KOPT-K1 (cell line): ENCODE data around the gene SPRR5.

ENCODE experiments used
- H3K27ac ChIP-seq: fragments of 200-600 bp; sonication (generic); 2 replicates; pipeline ENCODE4 v1.5.1; 2016; ENCODE audit warnings: antibody characterized with exemption, mild to moderate bottlenecking, low read depth, low read length; ENCODE audit not compliant: poor library complexity, severe bottlenecking
- H3K36me3 ChIP-seq: fragments of 200-600 bp; sonication (generic); 2 replicates; pipeline ENCODE4 v1.5.1; 2017; ENCODE audit warnings: antibody characterized with exemption, mild to moderate bottlenecking, low read length, moderate library complexity; ENCODE audit not compliant: insufficient read depth
- H3K9me3 ChIP-seq: fragments of 200-600 bp; sonication (generic); 2 replicates; pipeline ENCODE4 v1.5.1; 2017; ENCODE audit warnings: antibody characterized with exemption, low read length, mild to moderate bottlenecking; ENCODE audit not compliant: insufficient read depth, poor library complexity, severe bottlenecking

SPRR5 gene

DNA sequence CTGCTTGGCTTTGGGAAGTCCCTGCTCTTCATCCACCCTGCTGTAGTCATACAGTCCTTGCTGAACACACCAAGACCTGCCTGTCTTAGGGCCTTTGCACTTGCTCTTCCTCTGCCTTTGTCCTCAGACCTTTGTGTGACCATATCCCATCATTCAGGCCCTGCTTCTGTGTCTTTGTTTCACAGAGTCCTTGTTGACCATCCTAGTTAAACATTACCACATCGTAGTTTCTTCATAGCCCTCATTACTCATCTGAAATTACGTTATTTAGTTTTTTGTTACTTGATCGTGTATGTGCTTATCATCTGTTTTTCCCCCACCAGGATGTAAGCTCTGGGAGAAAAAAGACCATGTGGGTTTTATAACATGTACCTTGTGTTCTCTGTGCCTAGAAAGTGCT is 18.3 kb upstream of the SPRR5 start:
- no peaks in the 10 kb centered on the region for H3K36me3 ChIP-seq
- no peaks in the 10 kb centered on the region for H3K9me3 ChIP-seq
- H3K27ac ChIP-seq, result no peak overlapping the region

DNA sequence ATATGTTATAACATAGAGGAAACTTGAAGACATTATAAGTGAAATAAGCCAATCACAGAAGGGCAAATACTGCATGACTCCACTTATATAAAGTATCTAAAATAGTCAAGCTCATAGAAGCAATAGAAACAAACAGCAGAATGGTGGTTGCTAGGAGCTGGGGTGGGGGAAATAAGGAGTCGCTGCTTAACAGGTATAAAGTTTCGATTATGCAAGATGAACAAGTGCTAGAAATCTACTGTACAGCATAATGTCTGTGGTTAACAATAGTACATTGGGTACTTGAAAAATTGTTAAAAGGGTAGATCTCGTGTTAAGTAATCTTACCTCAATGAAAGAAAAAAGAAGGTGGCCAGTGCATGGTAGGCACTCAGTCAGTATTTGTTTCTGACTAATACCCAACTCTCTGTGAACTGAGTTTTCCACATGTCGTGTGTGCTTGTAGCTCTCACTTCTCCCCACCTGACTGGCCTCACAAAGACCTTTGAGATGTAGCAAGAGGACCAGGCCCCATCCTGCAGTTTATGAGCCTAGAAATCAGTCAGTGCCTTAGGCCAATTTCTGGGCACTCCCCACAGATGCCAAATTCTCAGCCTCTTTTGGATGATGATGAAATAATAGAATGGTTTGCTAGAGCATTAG is 14.7 kb upstream of the SPRR5 start:
- Histone ChIP-seq H3K9me3 (no peaks in the 10 kb centered on the region), H3K27ac (no peak overlapping the region), H3K36me3 (no peaks in the 10 kb centered on the region)

- Histone ChIP-seq H3K36me3 (no peaks in the 10 kb centered on the region), H3K9me3 (no peaks in the 10 kb centered on the region), H3K27ac (no peak overlapping the region)
Observed at GRCh38 chr1:152933196-152933595, 13.8 kb upstream of the SPRR5 start.

DNA sequence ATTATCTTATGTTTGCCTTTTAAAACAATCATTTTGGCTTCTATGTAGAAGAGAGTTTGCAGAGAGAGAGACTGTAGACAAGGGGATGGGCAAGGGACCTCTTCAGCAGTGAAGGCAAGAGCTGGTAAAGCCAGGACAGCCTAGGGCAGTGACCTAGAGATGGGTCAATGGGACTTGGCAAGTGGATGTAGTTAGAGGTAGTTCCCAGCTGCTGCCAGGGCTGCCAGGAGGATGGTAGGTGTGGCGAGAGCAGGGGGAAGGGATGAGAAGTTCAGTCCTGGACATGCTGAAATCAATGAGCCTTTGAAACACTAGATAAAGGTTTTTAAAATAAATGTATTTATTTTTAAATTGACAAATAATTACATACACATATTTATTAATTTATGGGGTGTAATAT is 6.4 kb upstream of the SPRR5 start:
- Histone ChIP-seq H3K36me3 (no peaks in the 10 kb centered on the region), H3K9me3 (no peaks in the 10 kb centered on the region), H3K27ac (no peak overlapping the region)

DNA sequence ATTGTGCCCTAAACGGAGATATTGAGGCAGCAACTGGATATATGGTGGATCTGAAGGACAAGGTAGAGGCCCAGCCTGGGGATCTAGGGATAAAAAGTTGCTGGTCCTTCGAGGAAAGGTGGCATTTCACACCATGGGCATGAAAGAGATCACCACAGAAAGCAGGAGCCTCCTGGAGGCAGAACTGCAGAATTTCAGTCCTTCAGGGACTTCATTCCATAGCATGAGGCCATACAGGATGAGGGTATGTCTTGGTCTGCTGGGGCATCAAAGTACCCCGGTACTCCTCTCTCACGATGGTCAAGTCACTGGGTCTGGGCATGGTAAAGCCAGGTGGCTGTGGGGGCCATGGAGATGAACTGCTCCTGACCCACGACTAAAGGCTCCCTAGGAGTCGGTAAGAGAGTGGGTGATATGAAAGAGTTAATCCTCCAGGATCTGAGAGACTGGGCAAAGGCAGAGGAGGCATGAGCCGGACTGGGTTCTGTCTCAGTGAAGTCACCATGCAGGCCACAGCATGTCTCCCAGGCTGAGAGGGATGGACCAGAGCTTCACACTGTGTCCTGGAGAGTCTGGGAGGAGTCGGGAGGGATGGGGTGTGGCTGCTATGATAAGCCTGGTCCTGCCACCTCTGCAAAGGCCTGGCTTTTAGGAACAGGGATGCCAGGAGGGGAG is 5.8 kb upstream of the SPRR5 start:
- Histone ChIP-seq H3K9me3 (no peaks in the 10 kb centered on the region), H3K27ac (no peak overlapping the region), H3K36me3 (no peaks in the 10 kb centered on the region)

DNA sequence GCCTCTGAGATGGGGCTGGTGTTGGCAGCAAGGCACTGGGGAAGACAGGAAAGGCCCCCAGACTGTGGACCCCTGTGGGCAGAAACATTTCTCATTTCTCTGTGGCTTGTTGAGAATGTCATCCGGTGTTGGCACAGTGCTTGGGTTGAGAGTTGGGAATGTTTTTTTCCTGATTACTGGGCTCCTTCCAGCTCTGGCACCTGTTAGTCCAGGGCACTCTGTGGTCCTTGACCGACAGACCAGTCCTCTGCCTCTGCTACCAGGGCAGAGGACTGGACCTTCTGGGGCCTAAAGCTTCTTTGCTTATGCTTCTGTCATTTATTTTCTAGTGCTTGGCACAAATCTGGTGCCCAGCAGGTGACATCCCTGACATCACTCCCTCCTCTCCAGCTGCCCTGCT is 4.8 kb upstream of the SPRR5 start:
- Histone ChIP-seq H3K27ac (no peak overlapping the region), H3K36me3 (no peaks in the 10 kb centered on the region), H3K9me3 (no peaks in the 10 kb centered on the region)

DNA sequence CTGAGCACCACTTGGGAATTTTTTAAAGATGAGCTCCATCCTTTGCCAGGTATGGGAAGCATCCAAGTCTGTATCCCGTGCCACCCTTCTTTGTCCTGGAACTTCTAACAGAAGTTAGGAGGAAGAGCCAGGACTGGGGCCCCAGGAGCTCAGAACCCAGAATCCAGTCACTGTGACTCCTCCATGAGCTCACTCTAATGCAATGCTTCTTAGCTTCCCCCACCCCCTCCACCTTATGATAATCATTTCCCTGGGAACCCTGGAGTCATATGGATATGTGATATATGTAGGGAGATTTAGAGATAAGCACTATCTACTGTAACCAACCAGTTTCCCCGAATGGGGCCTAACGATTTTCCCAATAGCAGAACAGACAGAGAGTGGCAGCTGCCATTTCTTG is 758 bp upstream of the SPRR5 start:
- Histone ChIP-seq H3K36me3 (no peaks in the 10 kb centered on the region), H3K27ac (no peak overlapping the region), H3K9me3 (no peaks in the 10 kb centered on the region)

DNA sequence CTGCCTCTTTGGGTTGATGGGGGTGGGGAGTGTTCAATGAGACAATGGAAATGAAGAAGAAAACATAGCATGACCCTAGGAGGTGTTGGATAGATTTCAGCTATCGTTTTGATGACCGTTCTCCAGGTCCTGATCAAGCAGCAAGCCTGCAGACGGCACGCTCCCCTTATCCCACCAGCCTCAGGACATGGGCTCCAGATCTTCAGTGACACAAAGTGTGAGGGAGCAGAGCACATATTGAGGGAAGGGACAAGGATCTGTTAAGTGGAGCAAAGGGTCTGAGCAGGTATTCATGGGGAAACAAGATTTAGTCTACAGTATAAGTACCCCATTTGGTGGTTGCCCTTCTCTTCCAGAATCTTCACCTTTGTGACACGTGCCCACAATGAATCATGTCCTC is 4.7 kb downstream of the SPRR5 start:
- Histone ChIP-seq H3K9me3 (no peaks in the 10 kb centered on the region), H3K27ac (no peak overlapping the region), H3K36me3 (no peaks in the 10 kb centered on the region)

DNA sequence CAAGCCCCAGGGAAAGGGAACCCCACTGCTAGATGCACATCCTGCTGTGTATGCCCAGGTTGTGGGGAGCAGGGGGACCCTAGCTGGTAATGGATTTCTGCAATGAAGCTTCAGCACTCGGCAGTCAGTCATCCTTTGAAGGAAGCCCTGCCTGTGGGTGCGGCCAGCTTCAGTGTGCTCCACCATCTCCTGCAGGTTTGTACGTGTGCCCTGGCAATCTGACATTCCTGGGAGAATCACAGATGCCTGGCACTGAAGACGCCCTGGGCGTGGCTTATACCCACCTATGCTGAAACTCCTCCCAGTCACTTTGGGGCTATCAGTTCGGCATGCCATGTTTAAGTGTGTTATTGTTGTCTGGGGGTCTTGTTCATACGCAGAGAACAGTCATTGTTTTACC is 6.8 kb downstream of the SPRR5 start:
- Histone ChIP-seq H3K36me3 (no peaks in the 10 kb centered on the region), H3K27ac (no peak overlapping the region), H3K9me3 (no peaks in the 10 kb centered on the region)

DNA sequence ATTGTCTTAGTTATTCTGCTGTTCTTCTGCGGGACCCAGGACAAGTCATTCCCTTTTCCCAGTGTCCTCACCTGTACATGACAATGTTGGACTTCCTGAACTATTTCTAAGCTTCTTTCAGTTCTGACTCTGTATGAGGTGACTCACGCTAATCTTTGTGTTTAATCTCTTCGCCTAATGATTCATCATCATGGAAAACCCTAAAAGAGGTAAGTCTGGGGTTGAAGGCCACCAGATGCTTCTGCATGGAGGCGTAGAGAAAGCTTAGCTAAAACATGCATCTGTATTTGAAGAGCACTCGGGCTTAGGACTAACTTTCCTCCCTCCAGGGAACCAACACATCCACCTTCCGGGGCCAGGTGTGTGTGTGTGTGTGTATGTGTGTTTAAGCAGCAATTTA is 7.4 kb downstream of the SPRR5 start:
- Histone ChIP-seq H3K9me3 (no peaks in the 10 kb centered on the region), H3K36me3 (no peaks in the 10 kb centered on the region), H3K27ac (no peak overlapping the region)

GRCh38 chr1:152957561-152957960 is 10.6 kb downstream of the SPRR5 start:
- Histone ChIP-seq H3K36me3 (no peaks in the 10 kb centered on the region), H3K9me3 (no peaks in the 10 kb centered on the region), H3K27ac (no peak overlapping the region)

GRCh38 chr1:152959273-152959672 is 12.3 kb downstream of the SPRR5 start:
- Histone ChIP-seq H3K9me3 (no peaks in the 10 kb centered on the region), H3K27ac (no peak overlapping the region), H3K36me3 (no peaks in the 10 kb centered on the region)

- Histone ChIP-seq H3K27ac (no peak overlapping the region), H3K36me3 (no peaks in the 10 kb centered on the region), H3K9me3 (no peaks in the 10 kb centered on the region)
Observed at GRCh38 chr1:152959801-152960451, 12.9 kb downstream of the SPRR5 start.

DNA sequence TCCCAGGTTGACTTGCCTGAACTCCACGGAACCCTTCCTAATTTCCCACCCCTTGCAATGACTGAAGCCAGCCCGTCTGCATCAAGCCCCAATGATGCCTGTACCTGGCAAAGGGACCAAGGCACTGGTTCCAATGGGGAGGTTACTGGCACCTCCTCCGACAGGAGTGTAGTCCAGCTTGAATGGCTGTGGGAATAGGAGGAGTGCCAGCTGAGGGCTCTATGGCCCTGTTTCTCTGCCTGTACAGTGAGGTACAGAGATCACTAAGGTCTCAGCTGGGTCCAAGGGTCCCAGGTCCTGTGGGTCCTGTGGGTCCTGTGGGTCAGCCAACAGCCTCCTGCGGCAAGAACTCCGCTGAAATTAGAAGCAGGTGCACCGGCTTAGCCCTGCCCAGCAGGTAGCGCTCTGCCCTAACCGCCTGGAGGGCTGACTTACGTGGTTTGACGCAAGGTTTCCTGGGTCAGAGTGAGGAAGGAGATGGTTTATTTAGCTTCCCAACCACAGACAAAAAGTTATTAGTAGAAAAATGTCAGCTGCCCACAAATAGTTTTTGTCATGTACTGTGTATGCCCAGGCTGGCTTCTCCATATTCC is 13.5 kb downstream of the SPRR5 start:
- no peaks in the 10 kb centered on the region for H3K36me3 ChIP-seq

GRCh38 chr1:152961226-152961891 is 14.4 kb downstream of the SPRR5 start:
- Histone ChIP-seq H3K36me3 (no peaks in the 10 kb centered on the region), H3K9me3 (no peaks in the 10 kb centered on the region), H3K27ac (no peak overlapping the region)

More for the DNA sequence above, 13.5 kb downstream of the SPRR5 start:
- Histone ChIP-seq H3K27ac (no peak overlapping the region), H3K9me3 (no peaks in the 10 kb centered on the region)
